SIG-M5 treated with dmso at 0.1 percent for 504 hours (cell line): ENCODE measurements around the gene MGAT4D.
"Not testable (repeated sequence)": the region's sequence is repeated elsewhere in the genome, so short reads cannot be mapped to it uniquely, and the experiment has no call there.

Experiments
- DNase-seq: peaks from one replicate; lab custom pipeline; 2025; ENCODE audit not compliant: unreplicated experiment; lab: John Stamatoyannopoulos, UW

The MGAT4D gene

GRCh38 chr4:140444347-140444746 lies 53.7 kb downstream of the MGAT4D start:
- not testable (repeated sequence) for DNase-seq

GRCh38 chr4:140439644-140440142 lies 58.4 kb downstream of the MGAT4D start:
- no peak for DNase-seq

- DNase-seq: peak; percentile 33
Measured at GRCh38 chr4:140427919-140428471, 70.1 kb downstream of the MGAT4D start.

DNA sequence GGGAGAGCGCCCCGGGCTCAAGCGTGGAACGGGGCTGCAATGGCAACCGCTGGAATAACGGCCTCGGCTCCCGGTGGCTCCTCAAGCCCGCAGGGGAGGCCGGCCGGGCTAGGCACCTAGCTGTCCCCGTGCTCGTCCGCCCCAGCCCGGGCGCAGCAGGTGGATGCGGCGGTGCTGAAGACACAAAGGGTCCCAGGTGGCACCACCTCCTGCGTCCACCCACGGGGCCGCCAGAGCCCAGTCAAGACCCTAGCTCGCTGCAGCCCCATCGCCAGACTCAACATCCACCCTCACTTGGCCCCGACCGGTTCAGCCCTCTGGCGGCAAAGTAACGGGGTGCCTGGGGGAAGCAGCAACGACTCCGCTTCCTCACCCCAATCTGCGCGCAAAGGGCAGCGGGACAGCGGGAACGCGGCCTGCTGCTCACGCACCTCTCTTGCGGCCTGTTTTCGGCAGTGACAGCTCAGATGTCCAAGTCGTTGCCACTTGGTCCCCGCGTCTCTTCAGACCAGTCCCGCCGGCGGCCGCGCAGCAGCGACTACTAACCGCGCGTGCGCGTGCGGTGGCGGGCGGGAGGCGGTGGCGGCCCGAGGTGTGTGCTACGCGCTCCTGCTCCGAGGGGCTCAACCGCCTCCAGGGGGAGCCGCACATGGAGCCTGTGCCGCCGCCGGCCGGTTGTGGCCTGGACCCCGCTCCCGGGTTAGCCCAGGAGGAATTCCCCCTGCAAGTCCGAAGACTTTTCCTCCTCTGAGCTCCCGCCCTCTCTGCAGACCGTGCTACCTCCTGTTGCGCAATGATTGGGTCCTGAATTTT lies 70.8 kb downstream of the MGAT4D start, which contains the start of gene CLGN:
CLGN (minus strand) TSS at position 543 of the 813 bp plus-strand sequence. CDS start 14,570 bp downstream, outside the sequence.
- DNase-seq: peak; percentile 60

- no peak for DNase-seq
Measured at GRCh38 chr4:140426610-140427105, 71.4 kb downstream of the MGAT4D start.

DNA sequence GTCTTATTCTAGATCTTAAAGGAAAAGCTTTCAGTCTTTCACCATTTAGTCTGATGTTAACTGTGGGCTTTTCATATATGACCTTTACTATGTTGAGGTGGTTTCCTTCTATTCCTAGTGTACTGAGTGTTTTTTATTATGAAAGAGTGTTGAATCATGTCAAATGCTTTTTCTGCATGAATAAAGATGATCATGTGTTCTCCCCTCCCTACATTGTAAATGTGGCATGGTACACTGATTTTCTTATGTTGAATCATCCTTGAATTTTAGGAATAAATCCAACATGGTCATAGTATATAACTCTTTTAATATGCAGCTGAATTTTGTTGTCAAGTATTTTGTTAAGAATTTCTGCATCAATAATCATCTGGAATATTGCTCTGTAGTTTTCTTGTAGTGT lies 75.0 kb downstream of the MGAT4D start:
- DNase-seq: no peak

GRCh38 chr4:140413130-140413969 lies 84.7 kb downstream of the MGAT4D start:
- DNase-seq: not testable (repeated sequence)

DNA sequence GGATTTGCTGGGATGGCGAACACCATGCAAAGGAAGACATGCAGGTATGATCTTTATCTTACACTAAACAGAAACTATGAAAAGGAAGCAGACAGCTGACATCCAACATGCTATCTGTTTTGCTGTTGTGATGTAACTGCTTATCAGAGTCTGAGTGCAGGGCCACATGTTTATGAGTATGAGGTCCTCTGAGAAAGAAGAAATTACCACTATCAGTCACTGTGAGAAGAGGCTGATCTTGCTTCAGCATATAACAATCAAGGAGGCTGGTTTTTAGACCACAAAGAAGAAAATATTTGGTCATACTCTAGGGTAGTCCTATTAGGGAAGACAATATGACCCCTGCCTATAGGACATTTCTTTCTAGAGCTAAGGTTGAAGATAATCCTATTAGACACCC lies 89.1 kb downstream of the MGAT4D start:
- DNase-seq: no peak

- DNase-seq: no peak
Measured at GRCh38 chr4:140406292-140406691, 91.8 kb downstream of the MGAT4D start.

DNA sequence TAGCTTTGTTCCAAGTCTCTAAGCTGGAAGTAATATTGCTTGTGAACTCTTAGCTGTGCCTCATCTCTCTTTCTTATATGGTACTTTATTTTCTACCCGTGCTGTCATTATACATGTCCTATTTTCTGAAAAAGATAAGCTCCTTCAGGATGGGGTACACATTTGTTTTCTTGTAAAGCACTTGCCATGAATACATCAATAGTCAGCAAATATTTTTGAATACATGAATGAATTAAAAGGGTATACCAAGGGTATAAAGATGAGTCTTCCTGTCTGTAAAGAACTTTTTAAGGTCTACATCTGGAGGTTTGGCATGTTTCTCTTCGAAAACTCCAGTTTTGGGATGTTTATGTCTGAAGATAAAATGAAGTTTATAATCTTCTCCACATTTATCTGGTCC lies 98.0 kb downstream of the MGAT4D start:
- no peak for DNase-seq

GRCh38 chr4:140395668-140396067 lies 102.4 kb downstream of the MGAT4D start:
- no peak for DNase-seq
